Gastrocnemius medialis (tissue), 4 donors: ENCODE data around the gene PLLP.

Experiments used
- POLR2A ChIP-seq, 2 donors: fragments of 450-650 bp; IDR thresholded peaks; one replicate each; pipeline ENCODE4 v1.6.1; 2017; ENCODE audit warnings: antibody characterized with exemption in 2 of 2, mild to moderate bottlenecking in 2 of 2, moderate library complexity in 2 of 2
- TF ChIP-seq, protein P1 (sequence below), 5 experiments: fragments of 450-650 bp in 3 of 5; fragments of 200-600 bp in 2 of 5; sonication (generic) in 2 of 5; IDR thresholded peaks in 4 of 5; conservative IDR thresholded peaks in 1 of 5; 1 replicate in 4 of 5; 2 replicates in 1 of 5; pipeline ENCODE4 v1.5.1; 2016 to 2019; ENCODE audit warnings: antibody characterized with exemption in 5 of 5, mild to moderate bottlenecking in 3 of 5, moderate library complexity in 3 of 5

DNA sequence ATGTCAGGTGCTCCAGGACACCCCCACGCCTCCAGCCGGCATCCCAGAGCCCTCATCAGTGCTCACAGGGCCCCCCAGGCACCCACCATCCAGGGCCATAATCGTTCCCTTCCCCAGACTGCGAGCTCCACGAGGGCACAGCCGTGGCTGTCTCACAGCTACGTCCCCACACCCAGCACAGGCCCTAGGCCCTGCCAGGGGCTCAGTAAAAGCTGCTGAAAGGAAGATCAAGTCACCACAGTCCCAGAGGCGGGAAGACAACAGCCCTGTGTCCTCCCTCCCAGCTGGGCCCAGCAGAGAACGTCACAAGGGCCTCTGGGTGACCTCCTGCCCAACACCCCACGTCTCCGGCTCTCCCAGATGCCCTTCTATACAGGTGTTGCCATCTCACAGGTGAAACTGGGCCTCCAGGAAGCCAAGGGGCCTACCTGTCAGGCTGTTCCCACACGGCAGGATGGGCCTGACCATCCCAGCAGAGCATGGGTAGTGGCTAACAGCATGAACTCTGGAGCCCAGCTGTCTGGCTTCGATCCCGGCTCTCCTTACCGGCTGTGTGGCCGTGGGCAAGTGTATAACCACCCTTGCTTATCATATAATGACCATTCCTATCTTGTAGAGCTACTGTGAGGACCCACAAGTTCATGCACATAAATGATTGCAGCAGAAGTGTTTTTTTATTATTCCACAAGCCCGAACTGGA is 21.5 kb downstream of the PLLP start:
- TF ChIP-seq, protein P1, sequence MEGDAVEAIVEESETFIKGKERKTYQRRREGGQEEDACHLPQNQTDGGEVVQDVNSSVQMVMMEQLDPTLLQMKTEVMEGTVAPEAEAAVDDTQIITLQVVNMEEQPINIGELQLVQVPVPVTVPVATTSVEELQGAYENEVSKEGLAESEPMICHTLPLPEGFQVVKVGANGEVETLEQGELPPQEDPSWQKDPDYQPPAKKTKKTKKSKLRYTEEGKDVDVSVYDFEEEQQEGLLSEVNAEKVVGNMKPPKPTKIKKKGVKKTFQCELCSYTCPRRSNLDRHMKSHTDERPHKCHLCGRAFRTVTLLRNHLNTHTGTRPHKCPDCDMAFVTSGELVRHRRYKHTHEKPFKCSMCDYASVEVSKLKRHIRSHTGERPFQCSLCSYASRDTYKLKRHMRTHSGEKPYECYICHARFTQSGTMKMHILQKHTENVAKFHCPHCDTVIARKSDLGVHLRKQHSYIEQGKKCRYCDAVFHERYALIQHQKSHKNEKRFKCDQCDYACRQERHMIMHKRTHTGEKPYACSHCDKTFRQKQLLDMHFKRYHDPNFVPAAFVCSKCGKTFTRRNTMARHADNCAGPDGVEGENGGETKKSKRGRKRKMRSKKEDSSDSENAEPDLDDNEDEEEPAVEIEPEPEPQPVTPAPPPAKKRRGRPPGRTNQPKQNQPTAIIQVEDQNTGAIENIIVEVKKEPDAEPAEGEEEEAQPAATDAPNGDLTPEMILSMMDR (IDR thresholded peaks at IDR 0.05 in 4 of 5, conservative IDR thresholded peaks at IDR 0.05 in 1 of 5), result no peak
- no peak for TF ChIP-seq POLR2A (IDR thresholded peaks at IDR 0.05)
